Neural cell (in vitro differentiated cells): Measurements from ENCODE around the gene NR5A1. TPM values are rescaled to one million over a fixed set of nuclear protein-coding genes. Genes with fewer than 3 reads are reported as not detected.

Experiments used
- H2AFZ ChIP-seq: fragments of 200-600, 300-800 bp; sonication (generic), shearing (Covaris generic); 2 replicates; pipeline ENCODE4 v1.6.0; 2014; ENCODE audit warnings: low read depth, mild to moderate bottlenecking, antibody characterized with exemption, low read length, moderate library complexity
- H3F3A ChIP-seq: fragments of 200-600 bp; shearing (Covaris generic); 2 replicates; pipeline ENCODE4 v1.6.1; 2016; ENCODE audit warnings: mild to moderate bottlenecking, moderate library complexity, mixed read lengths, antibody characterized with exemption, low read length; ENCODE audit not compliant: insufficient read depth, poor library complexity, severe bottlenecking
- H3K27ac ChIP-seq: fragments of 200-600, 300-800 bp; sonication (generic), shearing (Covaris generic); 2 replicates; pipeline ENCODE4 v1.5.1; 2014; ENCODE audit warnings: mild to moderate bottlenecking, low read length, moderate library complexity
- H3K27me3 ChIP-seq: fragments of 300-800, 200-600 bp; sonication (generic), shearing (Covaris generic); 2 replicates; pipeline ENCODE4 v1.6.0; 2014; ENCODE audit warnings: mild to moderate bottlenecking, low read depth, low read length, moderate library complexity; ENCODE audit not compliant: insufficient read depth
- H3K36me3 ChIP-seq: fragments of 300-800, 200-600 bp; sonication (generic), shearing (Covaris generic); 2 replicates; pipeline ENCODE4 v1.5.1; 2014; ENCODE audit warnings: mild to moderate bottlenecking, antibody characterized with exemption, low read length, moderate library complexity; ENCODE audit not compliant: insufficient read depth
- H3K4me2 ChIP-seq: fragments of 300-800, 200-600 bp; sonication (generic), shearing (Covaris generic); 2 replicates; pipeline ENCODE4 v1.6.0; 2014; ENCODE audit warnings: mild to moderate bottlenecking, low read length
- H3K4me3 ChIP-seq: fragments of 300-800, 200-600 bp; sonication (generic), shearing (Covaris generic); 2 replicates; pipeline ENCODE4 v1.5.1; 2014; ENCODE audit warnings: mild to moderate bottlenecking, low read length, moderate library complexity
- H3K79me2 ChIP-seq: fragments of 200-600 bp; shearing (Covaris generic); replicated peaks from 2 replicates; pipeline ENCODE4 v1.6.0; 2014; ENCODE audit warnings: mild to moderate bottlenecking, low read length, moderate library complexity; ENCODE audit not compliant: insufficient read depth
- H3K9ac ChIP-seq: fragments of 300-800, 200-600 bp; sonication (generic), shearing (Covaris generic); 2 replicates; pipeline ENCODE4 v1.6.1; 2016; ENCODE audit warnings: mild to moderate bottlenecking, low read length, mixed read lengths
- H3K9me2 ChIP-seq: fragments of 200-600 bp; shearing (Covaris generic); 2 replicates; pipeline ENCODE4 v1.6.1; 2016; ENCODE audit warnings: mild to moderate bottlenecking, low read length, mixed read lengths; ENCODE audit not compliant: insufficient read depth
- H3K9me3 ChIP-seq: fragments of 200-600, 300-800 bp; sonication (generic), shearing (Covaris generic); 2 replicates; pipeline ENCODE4 v1.6.1; 2016; ENCODE audit warnings: mild to moderate bottlenecking, mixed run types, low read length, moderate library complexity, mixed read lengths
- H4K20me1 ChIP-seq: fragments of 200-600 bp; shearing (Covaris generic); 2 replicates; pipeline ENCODE4 v1.6.1; 2016; ENCODE audit warnings: mild to moderate bottlenecking, mixed run types; ENCODE audit not compliant: insufficient read depth
- CTCF ChIP-seq: fragments of 450-650 bp; IDR thresholded peaks from 2 replicates; pipeline ENCODE4 v1.5.1; 2014; ENCODE audit warnings: antibody characterized with exemption, mild to moderate bottlenecking, moderate library complexity; ENCODE audit not compliant: poor library complexity, severe bottlenecking
- EP300 ChIP-seq: fragments of 450-650 bp; conservative IDR thresholded peaks from 2 replicates; pipeline ENCODE4 v1.6.1; 2014; ENCODE audit warnings: antibody characterized with exemption, mild to moderate bottlenecking, moderate library complexity; ENCODE audit not compliant: poor library complexity, severe bottlenecking
- EZH2 ChIP-seq: fragments of 200-600, 300-800 bp; shearing (Covaris generic), sonication (generic); IDR thresholded peaks from 2 replicates; pipeline ENCODE4 v1.6.1; 2014; ENCODE audit warnings: antibody characterized with exemption, low read length, borderline replicate concordance, mild to moderate bottlenecking; ENCODE audit not compliant: insufficient read depth, poor library complexity, severe bottlenecking
- MXI1 ChIP-seq: fragments of 450-650 bp; conservative IDR thresholded peaks from 2 replicates; pipeline ENCODE4 v1.6.1; 2014; ENCODE audit warnings: antibody characterized with exemption, mild to moderate bottlenecking; ENCODE audit not compliant: poor library complexity, severe bottlenecking
- POLR2AphosphoS5 ChIP-seq: IDR thresholded peaks from 2 replicates; pipeline ENCODE4 v1.6.1; 2012
- RAD21 ChIP-seq: fragments of 450-650 bp; conservative IDR thresholded peaks from 2 replicates; pipeline ENCODE4 v1.6.1; 2014; ENCODE audit warnings: antibody characterized with exemption, mild to moderate bottlenecking, moderate library complexity
- REST ChIP-seq: IDR thresholded peaks from 2 replicates; pipeline ENCODE4 v1.6.1; 2012; ENCODE audit warnings: borderline replicate concordance
- SMC3 ChIP-seq: fragments of 450-650 bp; conservative IDR thresholded peaks from 2 replicates; pipeline ENCODE4 v1.6.1; 2014; ENCODE audit warnings: antibody characterized with exemption, mild to moderate bottlenecking, moderate library complexity; ENCODE audit not compliant: poor library complexity
- TAF1 ChIP-seq: IDR thresholded peaks from 2 replicates; pipeline ENCODE4 v1.6.1; 2012; ENCODE audit warnings: low read depth
- polyA plus RNA-seq: library from polyadenylated mRNA; depleted of rRNA; stranded (reverse); fragments of >200 nt; gene quantifications from 2 replicates; pipeline ENCODE4 v1.2.3, GENCODE V29; 2014

Gene NR5A1
- polyA plus RNA-seq, 1 donor from 2014 or later = 0.09 TPM

- Histone ChIP-seq H3K9me2 (no peaks in the 10 kb centered on the region), H3K9me3 (no peaks in the 10 kb centered on the region), H3K9ac (no peak overlapping the region), H2AFZ (no peak overlapping the region), H3K4me3 (no peak overlapping the region), H3K27me3 (no peaks in the 10 kb centered on the region), H3F3A (no peaks in the 10 kb centered on the region), H3K4me2 (no peak overlapping the region), H4K20me1 (no peaks in the 10 kb centered on the region), H3K27ac (no peak overlapping the region), H3K79me2 (no peaks in the 10 kb centered on the region), H3K36me3 (no peaks in the 10 kb centered on the region)
- TF ChIP-seq RAD21 (no peak), EZH2 (no peak), REST (no peak), SMC3 (no peak), MXI1 (no peak), TAF1 (no peak), EP300 (no peak), CTCF (no peak), POLR2AphosphoS5 (no peak)
Observed at GRCh38 chr9:124441291-124441690, 65.9 kb downstream of the NR5A1 start.

GRCh38 chr9:124440786-124441185 is 66.4 kb downstream of the NR5A1 start:
- Histone ChIP-seq H3K27me3 (no peaks in the 10 kb centered on the region), H3F3A (no peaks in the 10 kb centered on the region), H3K9me3 (no peaks in the 10 kb centered on the region), H3K4me3 (no peak overlapping the region), H3K9ac (no peak overlapping the region), H2AFZ (no peak overlapping the region), H3K4me2 (no peak overlapping the region), H3K36me3 (no peaks in the 10 kb centered on the region), H3K9me2 (no peaks in the 10 kb centered on the region), H3K79me2 (no peaks in the 10 kb centered on the region), H4K20me1 (no peaks in the 10 kb centered on the region), H3K27ac (no peak overlapping the region)
- no peak for TF ChIP-seq POLR2AphosphoS5
- no peak for TF ChIP-seq RAD21
- no peak for TF ChIP-seq SMC3
- TF ChIP-seq CTCF = no peak
- no peak for TF ChIP-seq MXI1
- TF ChIP-seq REST = no peak
- TF ChIP-seq TAF1 = no peak
- TF ChIP-seq EP300 = no peak
- TF ChIP-seq EZH2 = no peak
